ENCODE results near the gene ENOX1. TPM values are rescaled to one million over a fixed set of nuclear protein-coding genes. Genes with fewer than 3 reads are reported as not detected.
"Not testable (repeated sequence)": the region's sequence is repeated elsewhere in the genome, so short reads cannot be mapped to it uniquely, and the experiment has no call there.

Gene ENOX1
- polyA plus RNA-seq, 3 donors = 8.5 to 11.1 (median 8.7) TPM

DNA sequence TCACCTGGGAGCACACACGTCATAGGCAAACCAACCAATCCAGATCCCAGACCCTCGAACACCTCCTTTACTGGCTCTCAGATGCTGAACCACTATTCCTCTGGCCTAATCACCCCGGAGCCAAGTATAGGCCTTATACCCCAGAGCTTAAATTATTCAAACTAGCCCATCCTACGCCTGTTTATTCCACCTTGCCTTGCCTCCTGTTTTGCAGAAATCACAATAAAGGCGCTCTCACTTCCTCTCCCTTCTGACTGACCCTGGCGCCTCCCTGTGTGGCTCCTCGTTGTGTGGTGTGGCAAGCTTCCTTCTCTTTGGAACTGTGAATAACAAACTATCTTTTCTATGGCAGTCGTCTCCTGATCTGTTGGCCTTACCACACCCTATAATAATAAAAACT is 354.9 kb downstream of the ENOX1 start:
- DNase-seq = no peak

DNA sequence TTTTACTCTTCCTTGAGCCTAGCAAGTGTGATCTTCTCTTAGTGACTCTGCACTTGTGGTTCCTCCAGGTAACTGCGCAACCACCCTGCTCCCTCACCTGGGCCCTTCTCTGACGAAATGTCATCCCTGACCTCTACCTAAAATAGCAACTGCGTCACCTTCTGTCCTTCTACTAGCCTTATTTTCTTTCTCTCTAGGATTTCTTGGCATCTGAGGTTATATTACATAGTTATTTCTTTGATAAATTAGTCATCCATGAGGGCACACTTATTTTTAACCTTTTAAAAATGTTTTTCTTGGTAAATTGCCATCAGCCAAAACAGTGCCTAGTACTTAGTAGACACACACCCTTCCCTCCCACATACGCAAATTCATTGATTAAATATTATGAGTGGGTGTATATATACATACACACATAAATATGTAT is 355.5 kb downstream of the ENOX1 start:
- no peak for DNase-seq

DNA sequence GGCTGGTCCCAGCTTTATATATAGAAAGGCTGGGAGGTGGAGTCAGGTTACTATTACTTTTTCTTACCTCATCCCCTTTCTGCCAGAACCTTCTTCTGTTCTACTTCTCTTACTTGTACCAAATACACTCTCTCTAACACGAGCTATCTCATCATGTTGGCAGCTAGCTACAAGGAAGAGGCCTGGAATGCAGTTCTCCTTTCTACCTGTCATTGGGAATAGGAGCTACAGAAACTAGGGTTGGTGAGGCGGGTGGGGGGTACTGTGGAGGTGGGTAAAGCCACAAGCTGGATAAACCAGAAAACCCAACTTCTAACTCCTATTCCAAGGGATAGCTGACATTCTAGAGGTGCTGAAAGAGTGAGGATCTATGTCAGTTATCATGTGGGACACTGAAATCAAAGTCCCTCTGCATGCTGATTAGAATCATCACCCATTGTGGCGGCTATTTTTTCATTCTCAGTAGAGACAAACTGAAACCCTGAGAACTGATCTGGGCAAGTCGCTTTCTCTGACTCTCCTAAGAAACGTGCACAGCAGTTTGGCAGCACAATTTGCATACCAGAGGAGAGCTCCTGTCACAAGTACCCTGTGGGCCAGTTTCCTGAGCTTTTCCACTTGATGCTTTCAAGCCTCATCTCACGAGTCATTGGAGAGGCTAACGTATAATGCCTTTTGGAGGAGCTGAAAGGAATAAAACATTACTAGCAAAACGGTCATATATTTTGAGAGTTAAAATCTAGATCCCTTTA is 358.1 kb downstream of the ENOX1 start:
- DNase-seq = no peak

DNA sequence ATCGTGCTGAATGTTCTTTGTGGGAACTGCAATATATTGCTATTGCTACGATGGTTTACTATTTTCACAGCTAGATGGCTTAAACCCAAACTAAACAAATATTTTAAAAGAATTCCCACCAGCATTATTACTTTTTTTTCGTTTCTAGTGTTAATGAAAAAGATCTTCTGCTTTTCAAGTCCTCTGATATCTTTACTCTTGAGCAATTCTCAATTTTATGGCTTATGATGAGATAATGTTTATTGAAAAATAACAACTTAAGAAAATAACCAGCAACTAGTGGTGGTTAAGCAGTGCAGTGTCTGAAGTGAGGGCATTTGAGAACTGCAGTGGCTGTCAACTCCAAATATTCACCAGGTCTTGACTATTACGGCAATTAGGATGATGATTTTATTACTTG is 360.4 kb downstream of the ENOX1 start:
- DNase-seq = no peak

DNA sequence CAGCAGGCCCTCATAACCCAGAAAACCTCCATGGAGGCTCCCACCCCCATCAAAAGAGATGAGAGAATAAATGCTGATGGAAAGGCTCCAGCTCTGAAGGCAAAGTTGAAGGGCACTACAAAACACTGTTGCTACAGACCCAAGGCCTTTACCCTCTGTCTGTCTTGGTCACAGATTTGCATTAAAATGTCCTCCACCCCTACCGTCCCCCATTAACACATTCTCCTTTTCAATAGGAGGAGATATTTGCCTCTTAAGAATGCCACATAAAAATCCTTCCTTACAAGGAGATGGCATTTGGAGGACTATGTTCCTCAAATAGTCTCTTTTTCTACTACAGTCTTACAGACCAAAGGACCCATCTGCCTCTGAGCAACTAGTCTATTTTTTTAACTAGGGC is 361.5 kb downstream of the ENOX1 start:
- no peak for DNase-seq

DNA sequence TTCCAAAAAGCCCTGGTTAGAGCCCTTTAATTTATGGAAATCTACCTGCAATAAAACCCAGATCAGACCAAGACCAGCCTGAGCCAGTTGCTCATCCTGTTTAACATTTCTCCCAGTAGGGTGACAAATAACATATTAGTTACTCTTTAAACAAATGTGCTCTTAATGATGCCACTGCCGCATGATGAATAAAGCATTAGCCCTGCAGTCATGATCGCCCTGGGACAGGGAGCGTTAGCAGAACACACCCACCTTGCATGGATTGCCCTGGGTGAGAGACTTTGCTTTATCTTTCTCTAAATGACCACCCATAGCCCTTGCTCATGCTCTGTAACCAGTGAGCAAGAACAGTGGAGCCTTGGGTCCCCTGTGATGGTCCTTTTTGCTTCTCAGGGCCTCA is 362.4 kb downstream of the ENOX1 start:
- no peak for DNase-seq

DNA sequence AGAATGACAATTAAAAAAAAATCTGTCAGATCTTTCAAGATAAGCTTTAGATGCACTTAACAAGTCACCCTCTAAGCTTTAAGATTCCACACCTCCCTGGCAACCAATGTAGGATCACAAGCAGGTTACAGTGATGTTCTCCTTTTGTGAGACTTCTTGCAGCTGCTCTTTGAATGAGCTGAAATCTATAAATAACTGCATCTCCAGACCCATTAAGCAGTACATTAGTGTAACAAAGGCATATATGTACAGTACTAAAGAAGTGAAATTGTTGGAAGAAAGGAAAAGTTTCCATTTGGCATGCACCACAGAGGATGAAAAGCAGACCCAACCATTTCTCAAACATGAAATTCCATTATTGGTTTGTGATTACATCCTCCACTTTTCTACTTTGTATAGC is 364.7 kb downstream of the ENOX1 start:
- DNase-seq = no peak

DNA sequence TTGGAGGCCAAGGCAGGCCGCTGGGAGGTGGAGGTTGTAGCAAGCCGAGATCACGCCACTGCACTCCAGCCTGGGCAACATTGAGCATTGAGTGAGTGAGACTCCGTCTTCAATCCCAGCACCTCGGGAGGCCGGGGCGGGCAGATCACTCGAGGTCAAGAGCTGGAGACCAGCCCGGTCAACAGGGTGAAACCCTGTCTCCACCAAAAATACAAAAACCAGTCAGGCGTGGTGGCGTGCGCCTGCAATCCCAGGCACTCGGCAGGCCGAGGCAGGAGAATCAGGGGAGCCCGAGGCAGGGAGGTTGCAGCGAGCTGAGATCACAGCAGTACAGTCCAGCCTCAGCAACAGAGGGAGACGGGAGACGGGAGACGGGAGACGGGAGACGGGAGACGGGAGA is 369.9 kb downstream of the ENOX1 start:
- DNase-seq = not testable (repeated sequence)

DNA sequence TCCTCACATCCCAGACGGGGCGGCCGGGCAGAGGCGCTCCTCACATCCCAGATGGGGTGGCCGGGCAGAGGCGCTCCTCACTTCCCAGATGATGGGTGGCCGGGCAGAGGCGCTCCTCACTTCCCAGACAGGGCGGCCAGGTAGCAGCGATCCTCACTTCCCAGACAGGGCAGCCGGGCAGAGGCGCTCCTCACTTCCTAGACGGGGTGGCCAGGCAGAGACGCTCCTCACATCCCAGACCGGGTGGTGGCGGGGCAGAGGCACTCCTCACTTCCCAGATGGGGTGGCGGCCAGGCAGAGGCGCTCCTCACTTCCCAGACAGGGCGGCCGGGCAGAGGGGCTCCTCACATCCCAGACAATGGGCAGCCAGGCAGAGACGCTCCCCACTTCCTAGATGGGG is 370.4 kb downstream of the ENOX1 start:
- not testable (repeated sequence) for DNase-seq

DNA sequence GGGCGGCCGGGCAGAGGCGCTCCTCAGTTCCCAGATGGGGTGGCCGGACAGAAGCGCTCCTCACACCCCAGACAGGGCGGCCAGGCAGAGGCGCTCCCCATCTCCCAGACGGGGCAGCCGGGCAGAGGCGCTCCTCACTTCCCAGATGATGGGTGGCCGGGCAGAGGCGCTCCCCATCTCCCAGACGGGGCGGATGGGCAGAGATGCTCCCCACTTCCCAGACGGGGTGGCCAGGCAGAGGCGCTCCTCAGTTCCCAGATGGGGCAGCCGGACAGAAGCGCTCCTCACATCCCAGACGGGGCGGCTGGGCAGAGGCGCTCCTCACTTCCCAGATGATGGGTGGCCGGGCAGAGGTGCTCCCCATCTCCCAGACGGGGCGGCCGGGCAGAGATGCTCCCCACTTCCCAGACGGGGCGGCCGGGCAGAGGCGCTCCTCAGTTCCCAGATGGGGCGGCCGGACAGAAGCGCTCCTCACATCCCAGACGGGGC is 370.8 kb downstream of the ENOX1 start:
- not testable (repeated sequence) for DNase-seq

DNA sequence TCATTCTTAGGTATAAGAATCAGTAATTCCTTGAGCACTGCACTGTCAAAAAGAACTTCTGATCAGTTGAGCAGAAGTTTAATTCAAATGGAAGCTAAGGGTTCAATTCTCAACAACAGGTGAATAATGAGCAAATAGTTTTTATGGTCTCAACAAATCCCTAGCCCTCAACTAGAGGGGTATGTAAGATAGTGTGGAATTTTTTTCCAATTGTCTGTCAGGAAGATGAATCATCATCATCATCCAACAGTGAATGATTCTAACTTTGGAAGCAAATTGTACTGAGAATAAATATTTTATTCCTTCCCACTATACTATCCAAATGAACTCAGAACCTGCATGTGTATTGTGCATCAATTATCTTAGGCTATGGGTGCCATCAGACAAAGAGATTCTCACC is 372.7 kb downstream of the ENOX1 start:
- DNase-seq = no peak

DNA sequence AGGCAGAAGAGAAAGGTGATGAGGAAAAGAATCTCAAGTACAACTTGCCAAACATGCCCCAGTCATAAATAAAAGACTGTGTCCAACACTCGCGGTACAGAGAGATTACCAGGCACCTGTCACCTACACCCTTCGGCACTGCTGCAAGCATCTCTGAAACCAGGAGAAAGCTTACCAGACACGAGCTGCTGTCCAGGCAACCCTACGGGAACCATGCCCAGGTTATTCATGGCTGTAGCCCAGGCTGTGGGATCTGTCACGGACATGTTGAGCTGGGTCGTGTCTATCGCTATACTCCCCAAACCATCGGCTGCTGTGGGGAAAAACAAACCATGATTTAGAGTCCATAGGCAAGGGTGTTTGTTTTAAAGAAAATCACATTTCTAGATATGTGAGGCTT is 375.0 kb downstream of the ENOX1 start:
- DNase-seq = no peak

DNA sequence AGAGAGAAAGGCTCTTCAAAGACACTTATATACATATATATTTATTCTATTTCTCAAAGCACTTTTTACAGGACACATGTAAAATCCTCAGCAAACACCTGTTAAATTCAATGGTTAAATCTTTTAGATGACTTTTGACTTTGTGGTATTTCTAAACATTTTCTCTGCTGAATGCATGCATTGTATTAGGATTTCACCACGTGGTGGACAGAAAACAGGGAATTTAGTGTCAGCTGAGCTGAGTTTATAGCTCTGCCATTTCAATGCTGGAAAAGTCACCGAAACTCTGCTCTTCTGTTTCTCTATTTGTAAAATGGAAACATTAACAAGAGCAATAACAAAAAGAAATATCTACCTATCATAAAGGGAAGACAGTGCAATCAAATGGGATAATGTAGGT is 375.6 kb downstream of the ENOX1 start:
- no peak for DNase-seq

DNA sequence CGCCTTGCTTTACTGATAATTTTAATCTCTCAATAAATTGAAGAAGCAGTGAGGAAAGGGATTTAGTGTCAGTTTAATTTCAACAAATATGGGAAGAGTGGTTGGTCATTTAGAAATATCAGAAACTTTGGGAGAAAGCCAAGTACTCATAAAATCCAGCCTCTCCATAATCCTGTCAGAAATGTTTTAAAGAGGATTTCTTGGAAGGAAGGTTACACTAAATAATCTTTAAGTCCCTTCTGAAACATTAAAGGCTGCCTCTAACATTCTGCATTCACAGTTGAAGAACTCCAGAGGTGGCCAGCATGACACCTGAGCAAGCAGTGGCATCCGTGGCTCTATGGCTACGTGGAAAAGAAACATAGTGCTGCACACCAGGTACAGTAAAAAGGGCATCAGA is 378.5 kb downstream of the ENOX1 start:
- DNase-seq = no peak

DNA sequence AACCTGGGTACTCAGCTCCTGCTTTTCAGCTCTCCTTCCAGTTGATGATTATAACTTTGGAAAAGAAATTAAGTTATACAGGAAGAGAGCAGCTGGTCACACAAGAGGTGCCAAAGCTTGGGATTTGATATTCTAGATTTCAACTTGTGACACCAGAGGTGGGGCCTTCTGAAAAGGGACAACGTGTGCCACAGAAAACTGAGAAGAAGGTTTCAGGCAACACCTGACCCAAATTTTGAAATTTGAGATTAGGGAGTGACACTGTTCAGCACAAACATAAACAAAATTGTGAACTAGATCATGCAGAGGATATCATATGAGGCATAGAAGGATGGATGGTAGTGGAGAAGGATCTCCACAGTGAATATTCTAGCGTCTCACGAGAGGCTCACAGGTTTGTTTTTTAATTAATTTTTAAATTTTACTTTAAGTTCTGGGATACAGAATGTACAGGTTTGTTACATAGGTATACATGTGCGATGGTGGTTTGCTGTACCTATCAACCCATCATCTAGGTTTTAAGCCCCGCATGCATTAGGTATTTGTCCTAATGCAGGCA is 379.7 kb downstream of the ENOX1 start:
- DNase-seq = no peak

DNA sequence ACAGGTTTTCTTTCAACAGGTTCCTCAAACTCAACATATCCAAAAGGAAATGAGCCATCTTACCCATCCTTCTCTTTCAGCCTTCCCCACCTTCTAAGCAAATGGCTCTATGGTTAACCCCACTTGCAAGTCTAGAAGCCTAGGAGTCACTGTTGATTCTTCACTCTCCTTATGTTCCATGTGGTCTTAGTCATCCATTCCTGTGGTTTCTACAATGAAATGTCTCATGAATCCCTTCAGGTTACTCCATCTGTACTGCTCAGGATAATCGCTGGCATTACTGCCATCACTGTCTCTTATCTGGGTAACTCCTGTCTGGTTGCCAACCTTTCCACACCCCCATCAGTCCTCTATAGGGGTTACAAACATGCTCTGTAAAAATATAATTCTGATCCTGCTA is 381.3 kb downstream of the ENOX1 start:
- no peak for DNase-seq

DNA sequence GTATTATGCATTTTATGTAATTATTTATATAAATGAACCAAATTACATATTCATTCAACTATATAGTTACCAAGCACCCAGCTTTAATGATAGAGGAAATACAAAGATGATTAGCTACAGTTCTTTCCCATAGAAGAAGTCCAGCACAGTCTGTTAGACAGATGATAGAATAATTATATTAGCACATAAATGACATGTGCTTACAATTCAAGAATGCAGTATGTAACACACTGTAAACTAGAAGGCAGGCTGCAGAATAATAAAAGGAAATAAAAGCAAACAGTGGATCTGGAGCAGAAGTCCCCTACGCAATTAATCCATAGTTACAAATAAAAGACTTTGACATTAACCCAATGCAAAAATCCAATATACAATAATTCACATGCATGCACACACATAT is 384.4 kb downstream of the ENOX1 start:
- no peak for DNase-seq

DNA sequence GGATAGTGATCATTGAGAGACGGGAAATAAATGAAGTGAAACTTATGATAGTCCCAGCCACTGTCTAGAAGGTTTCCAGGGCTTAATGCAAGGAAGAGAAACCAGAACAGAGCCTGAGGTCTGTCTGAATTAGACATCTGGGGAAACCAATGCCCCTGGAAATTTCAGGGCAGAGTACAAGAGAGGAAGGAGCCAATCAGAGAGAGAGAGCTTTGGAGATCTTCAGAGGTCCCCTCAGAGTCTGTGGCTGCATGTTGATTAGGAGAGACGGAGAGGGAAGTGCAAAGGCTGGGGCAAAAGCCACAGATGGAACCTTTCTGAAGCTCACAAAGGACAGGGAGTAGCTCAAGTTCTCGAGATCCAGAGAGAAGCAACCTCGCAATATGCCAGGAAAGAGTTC is 385.4 kb downstream of the ENOX1 start:
- no peak for DNase-seq

DNA sequence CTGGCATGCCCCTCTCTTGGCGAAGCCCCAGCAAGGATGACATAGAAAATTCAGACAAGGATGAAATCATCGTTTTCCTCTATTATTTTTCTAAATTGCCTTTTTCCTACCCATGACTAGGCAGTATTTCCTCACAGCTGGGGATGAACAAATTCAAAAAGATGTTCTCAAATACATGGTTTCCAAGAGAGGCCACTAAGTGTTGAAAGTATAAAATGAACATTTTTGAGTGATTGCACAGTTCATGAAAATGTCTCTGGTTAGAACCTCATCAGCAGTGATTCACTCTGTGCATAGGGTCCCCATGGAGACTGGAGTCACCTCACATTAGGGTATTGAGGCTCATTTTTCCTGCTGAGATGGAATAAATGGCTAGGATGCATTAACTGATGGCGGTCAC is 389.7 kb downstream of the ENOX1 start:
- no peak for DNase-seq

DNA sequence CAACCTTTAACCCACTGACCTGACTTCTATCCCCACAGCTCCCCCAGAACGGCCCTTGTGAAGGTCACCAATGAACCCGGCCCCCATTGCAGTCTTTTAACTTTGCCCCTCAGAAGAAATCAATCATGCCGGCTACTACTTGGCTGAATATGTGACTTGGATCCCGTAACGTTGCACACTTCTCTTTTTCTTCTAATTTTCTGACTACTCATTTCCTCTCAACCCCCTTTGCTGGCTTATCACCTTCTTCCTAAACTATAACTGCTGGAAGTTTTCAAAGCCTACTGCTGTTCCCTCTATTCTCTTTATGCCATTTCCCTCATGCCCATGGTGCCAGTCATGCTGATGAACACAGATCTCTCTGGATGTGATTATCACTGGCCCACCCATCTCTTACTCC is 395.7 kb downstream of the ENOX1 start:
- no peak for DNase-seq

DNA sequence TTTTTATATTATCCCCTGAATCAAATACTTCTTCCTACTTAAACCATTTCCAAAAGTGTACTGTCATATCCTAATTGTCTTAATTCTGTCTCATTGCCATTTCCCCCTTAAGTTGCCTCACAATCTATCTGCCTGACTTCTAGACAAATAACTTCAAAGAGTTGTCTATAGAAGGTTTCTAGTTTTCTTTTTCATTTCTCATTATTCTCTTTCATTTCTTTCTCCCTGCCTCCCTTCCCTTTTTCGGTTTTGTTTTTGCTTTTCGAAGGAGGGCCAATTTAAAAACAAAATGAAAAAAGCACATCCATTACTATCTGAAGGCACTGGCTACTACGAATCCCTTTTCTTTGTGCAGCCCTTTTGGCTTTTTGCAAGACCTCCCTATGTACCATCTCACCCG is 396.2 kb downstream of the ENOX1 start:
- DNase-seq = no peak

DNA sequence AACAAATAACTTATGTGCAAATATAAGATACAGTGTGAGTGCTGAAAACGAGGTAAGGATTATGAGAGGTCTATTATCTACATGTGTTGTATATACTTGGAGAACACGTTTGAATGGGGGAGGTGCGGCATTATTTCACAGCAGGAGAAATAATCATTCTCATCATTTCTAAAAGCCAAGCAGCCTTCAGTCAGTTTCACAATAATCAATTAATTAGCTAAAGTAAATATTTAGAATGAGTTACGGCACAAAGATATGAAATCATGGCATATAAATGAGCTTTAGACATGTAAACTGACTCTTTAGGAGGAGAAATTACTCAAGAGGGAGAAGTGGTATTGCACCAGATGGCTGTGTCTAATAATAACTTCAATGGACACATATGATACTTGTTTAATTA is 396.8 kb downstream of the ENOX1 start:
- no peak for DNase-seq

DNA sequence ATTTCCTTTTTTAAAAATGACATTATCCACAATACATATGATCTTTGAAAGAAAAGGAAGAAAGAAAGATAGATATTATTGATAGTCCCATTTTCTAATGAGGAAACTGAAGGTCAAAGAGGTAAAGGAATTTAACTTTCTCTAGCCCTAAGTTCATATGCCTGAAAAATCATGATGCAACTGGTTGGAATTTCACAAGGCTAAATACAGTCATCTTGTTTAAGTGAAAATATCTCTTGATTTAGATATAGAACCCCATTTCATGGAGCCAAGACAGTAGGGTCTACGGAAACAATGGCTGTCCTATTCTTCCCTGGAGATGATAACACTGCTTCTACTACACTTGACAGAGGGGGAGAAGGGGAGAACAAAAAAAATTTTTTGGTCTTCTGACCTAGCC is 397.2 kb downstream of the ENOX1 start:
- DNase-seq = no peak
